GM12878 (cell line): ENCODE results near the gene SUSD6.
A peak's percentile ranks its signal among the peaks of the same experiment; 100 is the strongest.

Experiments
- BMI1 ChIP-seq: fragments of 450-650 bp; IDR thresholded peaks from 2 replicates; pipeline ENCODE4 v1.6.1; 2016; ENCODE audit warnings: mild to moderate bottlenecking, moderate library complexity, borderline replicate concordance
- CEBPB ChIP-seq, 2 experiments: fragments of 150-350 bp in 1 of 2; IDR thresholded peaks; 2 replicates each; pipeline ENCODE4 v1.6.1; 2012 to 2014; ENCODE audit warnings: low read depth in 2 of 2, low read length in 2 of 2, borderline replicate concordance in 1 of 2, inconsistent platforms in 1 of 2
- CTCF ChIP-seq, 3 experiments: IDR thresholded peaks in 2 of 3; conservative IDR thresholded peaks in 1 of 3; 2 replicates each; pipeline ENCODE4 v1.5.1; 2011; ENCODE audit warnings: low read depth in 3 of 3, low read length in 3 of 3, mild to moderate bottlenecking in 3 of 3, control low read depth in 2 of 3, moderate library complexity in 2 of 3, inconsistent platforms in 1 of 3, mixed read lengths in 1 of 3; ENCODE audit not compliant: control insufficient read depth in 2 of 3, insufficient read depth in 1 of 3; ENCODE audit errors: extremely low read depth in 1 of 3
- EP300 ChIP-seq, 2 experiments: fragments of 150-350 bp in 1 of 2; IDR thresholded peaks; 2 replicates each; pipeline ENCODE4 v1.6.1; 2011 to 2012; ENCODE audit warnings: low read depth in 2 of 2, low read length in 2 of 2, borderline replicate concordance in 1 of 2, improper control_type of control experiment in 1 of 2, inconsistent platforms in 1 of 2; ENCODE audit not compliant: control insufficient read depth in 1 of 2
- EZH2 ChIP-seq: IDR thresholded peaks from 2 replicates; pipeline ENCODE4 v1.6.1; 2012; ENCODE audit warnings: low read depth, mild to moderate bottlenecking, control low read depth, inconsistent platforms, low read length, borderline replicate concordance; ENCODE audit not compliant: control insufficient read depth
- SP1 ChIP-seq: IDR thresholded peaks from one replicate; pipeline ENCODE4 v1.6.1; 2011; ENCODE audit warnings: low read depth, low read length
- TCF12 ChIP-seq: IDR thresholded peaks from 2 replicates; pipeline ENCODE4 v1.6.1; 2011; ENCODE audit warnings: low read depth, mild to moderate bottlenecking, low read length
- TF ChIP-seq, protein P1 (sequence below): IDR thresholded peaks from 2 replicates; pipeline ENCODE4 v1.6.1; 2012; ENCODE audit warnings: low read length, inconsistent platforms
- TF ChIP-seq, protein P2 (sequence below): fragments of 450-650 bp; IDR thresholded peaks from 2 replicates; pipeline ENCODE4 v1.6.1; 2017; ENCODE audit warnings: mild to moderate bottlenecking

GRCh38 chr14:69708049-69708448 is 96.7 kb downstream of the SUSD6 start:
- TF ChIP-seq SP1 (no peak), CTCF (IDR thresholded peaks at IDR 0.05 in 2 of 3, conservative IDR thresholded peaks at IDR 0.05 in 1 of 3; ENCODE audit: control insufficient read depth in 2 of 3, extremely low read depth in 1 of 3, insufficient read depth in 1 of 3, low read depth in 3 of 3, low read length in 3 of 3) (no peak), EZH2 (no peak), CEBPB (IDR thresholded peaks at IDR 0.05; ENCODE audit: borderline replicate concordance in 1 of 2, low read depth in 2 of 2, low read length in 2 of 2) (no peak), TCF12 (no peak), EP300 (IDR thresholded peaks at IDR 0.05; ENCODE audit: borderline replicate concordance in 1 of 2, control insufficient read depth in 1 of 2, low read depth in 2 of 2, low read length in 2 of 2) (0 out of 4 replicates have a peak, but pooled peaks of 1 of the 2 experiments have one; percentile 15), BMI1 (no peak)
- TF ChIP-seq, protein P1, sequence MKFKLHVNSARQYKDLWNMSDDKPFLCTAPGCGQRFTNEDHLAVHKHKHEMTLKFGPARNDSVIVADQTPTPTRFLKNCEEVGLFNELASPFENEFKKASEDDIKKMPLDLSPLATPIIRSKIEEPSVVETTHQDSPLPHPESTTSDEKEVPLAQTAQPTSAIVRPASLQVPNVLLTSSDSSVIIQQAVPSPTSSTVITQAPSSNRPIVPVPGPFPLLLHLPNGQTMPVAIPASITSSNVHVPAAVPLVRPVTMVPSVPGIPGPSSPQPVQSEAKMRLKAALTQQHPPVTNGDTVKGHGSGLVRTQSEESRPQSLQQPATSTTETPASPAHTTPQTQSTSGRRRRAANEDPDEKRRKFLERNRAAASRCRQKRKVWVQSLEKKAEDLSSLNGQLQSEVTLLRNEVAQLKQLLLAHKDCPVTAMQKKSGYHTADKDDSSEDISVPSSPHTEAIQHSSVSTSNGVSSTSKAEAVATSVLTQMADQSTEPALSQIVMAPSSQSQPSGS: no peak
- TF ChIP-seq, protein P2, sequence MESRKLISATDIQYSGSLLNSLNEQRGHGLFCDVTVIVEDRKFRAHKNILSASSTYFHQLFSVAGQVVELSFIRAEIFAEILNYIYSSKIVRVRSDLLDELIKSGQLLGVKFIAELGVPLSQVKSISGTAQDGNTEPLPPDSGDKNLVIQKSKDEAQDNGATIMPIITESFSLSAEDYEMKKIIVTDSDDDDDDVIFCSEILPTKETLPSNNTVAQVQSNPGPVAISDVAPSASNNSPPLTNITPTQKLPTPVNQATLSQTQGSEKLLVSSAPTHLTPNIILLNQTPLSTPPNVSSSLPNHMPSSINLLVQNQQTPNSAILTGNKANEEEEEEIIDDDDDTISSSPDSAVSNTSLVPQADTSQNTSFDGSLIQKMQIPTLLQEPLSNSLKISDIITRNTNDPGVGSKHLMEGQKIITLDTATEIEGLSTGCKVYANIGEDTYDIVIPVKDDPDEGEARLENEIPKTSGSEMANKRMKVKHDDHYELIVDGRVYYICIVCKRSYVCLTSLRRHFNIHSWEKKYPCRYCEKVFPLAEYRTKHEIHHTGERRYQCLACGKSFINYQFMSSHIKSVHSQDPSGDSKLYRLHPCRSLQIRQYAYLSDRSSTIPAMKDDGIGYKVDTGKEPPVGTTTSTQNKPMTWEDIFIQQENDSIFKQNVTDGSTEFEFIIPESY: no peak
